HG03045 (cell line): ENCODE data around the gene BRAF.
"Not testable (repeated sequence)": the region's sequence is repeated elsewhere in the genome, so short reads cannot be mapped to it uniquely, and the experiment has no call there.

Source experiments
- ATAC-seq: cut with Tn5 transposase; IDR thresholded peaks from one replicate; pipeline ENCODE4 v1.9.1; 2021; ENCODE audit warnings: mild to moderate bottlenecking, moderate library complexity; ENCODE audit not compliant: unreplicated experiment

The BRAF gene

DNA sequence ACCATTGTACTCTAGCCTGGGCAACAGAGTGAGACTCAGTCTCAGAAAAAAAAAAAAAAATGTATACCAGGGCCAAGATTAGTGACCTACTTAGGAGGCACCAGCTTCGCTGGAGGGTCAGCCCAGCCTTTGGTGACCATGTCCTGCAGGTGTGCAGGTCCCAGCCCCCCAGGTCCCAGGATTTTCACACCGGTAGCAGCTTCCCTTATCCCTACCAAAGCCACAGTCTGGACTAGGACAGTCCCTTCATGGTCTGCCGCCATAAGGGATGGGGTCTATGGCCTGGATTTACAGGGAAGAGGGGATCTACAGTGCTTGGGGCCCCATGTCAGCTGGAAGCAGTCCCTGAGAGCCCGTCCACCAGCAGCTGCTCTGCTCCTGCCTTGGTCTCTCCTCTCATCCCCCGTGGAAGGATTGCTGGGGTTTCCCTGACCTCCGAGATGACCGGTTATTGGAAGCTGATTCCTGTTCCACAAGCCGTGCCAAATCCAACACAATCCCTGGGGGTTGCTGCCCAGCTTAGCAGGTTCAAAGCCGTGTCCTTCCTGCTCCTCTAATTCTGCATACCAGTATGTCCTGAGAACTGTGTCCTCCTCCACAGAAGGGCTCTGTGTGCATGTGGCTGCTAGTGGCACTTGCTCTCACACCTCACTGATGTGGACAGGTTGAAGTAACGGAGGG lies 239.2 kb downstream of the BRAF start:
- ATAC-seq = no peak

DNA sequence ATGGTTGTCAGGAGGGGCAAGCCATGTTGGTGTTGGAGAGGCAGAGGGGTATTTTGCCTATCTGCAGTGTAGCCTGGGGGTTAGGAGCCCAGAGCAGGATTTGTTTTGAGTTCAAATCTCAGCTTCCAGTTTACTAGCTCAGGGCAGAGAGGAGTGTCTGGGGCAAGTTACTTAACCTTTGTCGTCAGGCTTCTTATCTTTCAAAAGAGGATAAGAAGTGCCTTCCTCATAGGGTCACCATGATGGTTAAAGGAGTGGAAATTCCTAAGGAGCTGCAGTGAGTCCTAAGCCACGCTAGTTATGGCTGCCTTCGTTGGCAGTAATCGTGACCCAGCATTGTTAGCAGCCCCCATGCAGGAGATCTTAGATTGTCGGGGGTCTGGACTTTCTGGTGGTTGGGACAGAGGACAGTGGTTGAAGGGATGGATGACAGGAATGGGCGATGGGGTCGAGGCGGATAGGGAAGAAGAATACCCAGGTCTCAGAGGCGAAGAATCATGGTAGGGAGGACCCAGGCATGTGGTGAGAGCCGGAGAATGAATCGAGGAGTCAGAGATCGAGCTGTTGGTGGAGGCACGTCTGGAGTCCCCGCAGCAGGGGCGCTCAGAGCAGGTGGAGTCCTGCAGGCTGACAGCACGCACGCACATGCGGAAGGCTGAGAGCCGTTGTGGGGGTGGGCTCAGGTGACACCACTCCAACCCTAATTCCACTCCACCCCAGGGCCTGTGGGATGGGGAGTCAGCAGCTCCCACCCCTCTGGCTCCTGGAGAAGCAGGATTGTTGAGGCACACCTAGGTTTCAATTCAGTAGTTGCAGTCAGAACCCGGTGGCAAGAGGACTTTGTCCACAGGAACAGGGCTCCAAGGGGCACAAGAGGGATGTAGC lies 240.4 kb downstream of the BRAF start:
- ATAC-seq = no peak

DNA sequence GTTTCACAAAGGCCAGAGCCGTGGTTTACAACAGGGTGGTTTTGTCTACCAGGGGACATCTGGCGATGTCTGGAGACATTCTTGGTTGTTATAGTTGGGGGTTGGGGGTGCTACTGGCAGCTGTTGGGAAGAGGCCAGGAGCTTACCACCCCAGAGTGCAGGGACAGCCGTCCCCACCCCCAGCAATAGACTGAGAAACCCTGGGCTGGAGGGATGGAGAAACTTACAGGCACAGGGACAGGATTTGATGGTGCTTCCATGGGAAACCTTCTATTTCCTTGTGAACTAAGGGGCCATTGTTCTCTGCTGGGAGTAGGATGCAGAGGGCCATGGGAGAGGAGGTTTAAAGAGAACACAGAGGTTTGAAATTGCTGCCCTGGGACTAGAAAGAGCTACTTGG lies 241.1 kb downstream of the BRAF start:
- no peak for ATAC-seq

DNA sequence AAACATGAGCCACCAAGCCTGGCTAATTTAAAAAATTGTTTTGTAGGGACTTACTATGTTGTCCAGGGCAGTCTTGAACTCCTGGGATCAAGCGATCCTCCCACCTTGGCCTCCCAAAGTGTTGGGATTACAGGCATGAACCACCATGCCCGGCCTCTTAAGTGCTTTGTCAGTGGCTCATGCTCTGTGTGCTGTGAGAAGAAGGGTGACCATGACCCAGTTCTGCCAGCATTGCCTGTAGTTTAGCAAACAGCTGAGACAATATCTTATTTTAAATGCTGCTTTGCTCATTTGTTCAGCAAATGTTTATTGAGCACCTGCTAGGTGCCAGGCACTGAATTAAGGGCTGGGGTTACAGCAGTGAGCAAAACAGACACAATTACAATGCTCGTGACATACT lies 243.0 kb downstream of the BRAF start:
- no peak for ATAC-seq

DNA sequence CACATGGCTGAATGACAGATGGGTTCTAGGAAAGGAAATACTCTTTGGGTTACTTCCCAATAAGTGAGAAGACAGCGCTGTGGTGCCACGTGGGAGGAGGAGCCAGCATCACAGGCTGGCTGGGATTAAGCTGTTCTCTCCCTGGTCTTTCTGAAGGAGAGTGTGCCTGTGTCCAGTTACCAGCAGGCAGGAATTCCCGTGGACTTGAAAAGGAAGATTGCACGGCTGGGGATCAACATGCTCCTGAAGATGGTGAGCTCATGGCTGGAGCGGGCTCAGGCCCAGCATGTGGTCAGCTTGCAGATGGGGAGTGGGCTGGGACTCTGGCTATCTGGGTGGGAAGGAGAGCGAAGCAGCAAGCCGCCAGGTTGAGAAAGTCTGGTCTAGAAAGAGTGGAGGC lies 243.8 kb downstream of the BRAF start:
- no peak for ATAC-seq

DNA sequence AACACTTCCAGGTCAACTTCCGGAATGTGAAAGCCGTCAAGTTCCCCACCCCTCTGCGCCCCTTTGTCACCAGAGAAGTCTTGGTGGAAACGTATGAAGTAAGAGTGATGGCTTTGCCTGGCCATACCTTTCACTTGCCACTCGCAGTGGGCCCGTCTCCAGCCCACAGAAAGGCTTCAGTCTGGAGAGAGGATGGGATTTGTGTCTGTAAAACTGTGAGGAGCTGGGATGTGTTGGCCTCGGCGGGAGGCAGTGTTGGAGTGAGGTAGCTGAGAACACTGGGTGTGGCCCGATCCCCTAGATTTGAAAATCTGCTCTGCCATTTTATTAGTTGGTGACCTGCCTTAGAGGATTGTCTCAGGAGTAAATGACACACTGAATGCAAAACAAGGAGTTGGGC lies 245.5 kb downstream of the BRAF start:
- no peak for ATAC-seq

DNA sequence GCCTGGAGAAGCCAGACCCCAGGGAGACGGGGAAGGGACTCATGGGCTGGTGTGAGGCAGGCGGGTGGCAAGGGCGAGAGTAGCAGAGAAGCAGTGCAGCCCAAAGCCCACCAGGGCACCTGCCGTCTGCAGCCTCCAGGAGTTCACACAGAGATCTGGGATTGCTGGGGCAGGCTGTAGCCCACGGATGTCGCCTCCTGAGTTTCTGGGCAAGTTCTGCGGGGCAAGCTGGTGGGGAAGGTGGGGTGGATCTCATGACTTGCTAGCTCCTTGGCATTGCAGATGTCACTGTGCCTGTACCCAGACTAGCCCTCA lies 246.0 kb downstream of the BRAF start:
- no peak for ATAC-seq

DNA sequence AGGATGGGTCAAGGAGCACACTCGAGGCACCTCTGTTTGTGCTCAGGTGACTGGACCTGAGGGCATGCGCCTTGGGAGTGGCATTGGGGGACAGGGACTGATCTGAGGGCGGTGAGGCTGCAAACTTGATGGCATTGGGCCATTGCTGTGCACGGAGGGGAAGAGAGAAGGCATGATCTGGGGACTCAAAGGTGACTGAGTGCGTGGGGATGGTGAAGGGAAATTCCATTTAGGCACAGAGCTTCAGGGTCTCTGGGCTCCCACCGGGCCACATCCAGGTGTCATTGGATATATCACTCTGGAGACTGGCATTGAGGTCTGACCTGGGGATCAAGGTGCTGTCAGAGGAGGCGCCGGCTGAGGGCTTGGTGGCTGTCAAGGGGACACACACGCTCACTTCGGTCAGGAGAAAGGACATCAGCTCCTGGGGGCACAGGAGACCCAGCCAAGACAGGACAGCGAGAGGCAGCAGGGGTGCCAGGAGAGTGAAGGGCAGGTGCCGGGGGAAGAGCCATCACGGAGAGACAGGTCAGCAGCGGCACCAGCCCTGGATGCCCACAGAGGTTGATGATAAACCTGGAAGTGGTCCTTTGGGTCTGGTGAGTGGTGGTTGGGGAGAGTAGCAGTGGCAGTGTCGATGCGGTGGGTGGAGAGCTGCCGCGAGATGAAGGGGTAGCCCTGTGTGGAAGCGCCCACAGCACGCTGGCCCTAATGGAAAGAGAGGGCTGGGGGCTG lies 246.5 kb downstream of the BRAF start:
- no peak for ATAC-seq

DNA sequence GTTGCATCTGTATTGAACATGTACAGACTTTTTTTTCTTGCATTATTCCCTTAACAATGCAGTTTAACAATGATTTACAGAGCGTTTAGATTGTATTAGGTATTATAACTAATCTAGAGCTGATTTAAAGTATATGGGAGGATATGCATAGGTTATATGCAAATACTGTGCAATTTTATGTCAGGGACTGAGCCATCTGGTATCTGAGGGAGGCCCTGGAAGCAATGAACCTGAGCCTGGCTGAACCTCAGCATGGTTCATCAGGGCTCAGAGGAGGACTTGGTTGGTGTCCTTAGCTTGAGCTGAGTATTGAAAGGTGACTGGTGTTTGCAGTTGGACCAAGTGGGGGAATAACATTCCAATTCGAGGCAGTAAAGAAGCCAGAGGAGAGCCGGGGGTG lies 247.2 kb downstream of the BRAF start:
- ATAC-seq = no peak

DNA sequence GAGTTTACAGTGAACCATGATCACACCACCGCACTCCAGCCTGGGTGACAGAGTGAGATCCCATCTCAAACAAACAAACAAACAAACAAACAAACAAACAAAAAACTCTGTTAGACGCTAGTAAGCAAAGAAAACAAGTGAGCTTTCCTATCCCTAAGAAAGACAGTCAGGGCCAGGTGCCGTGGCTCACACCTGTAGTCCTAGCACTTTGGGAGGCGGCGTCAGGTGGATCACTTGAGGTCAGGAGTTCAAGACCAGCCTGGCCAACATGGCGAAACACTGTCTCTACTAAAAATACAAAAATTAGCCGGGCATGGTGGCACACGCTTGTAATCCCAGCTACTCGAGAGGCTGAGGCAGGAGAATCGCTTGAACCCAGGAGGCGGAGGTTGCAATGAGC lies 247.8 kb downstream of the BRAF start:
- ATAC-seq = not testable (repeated sequence)

DNA sequence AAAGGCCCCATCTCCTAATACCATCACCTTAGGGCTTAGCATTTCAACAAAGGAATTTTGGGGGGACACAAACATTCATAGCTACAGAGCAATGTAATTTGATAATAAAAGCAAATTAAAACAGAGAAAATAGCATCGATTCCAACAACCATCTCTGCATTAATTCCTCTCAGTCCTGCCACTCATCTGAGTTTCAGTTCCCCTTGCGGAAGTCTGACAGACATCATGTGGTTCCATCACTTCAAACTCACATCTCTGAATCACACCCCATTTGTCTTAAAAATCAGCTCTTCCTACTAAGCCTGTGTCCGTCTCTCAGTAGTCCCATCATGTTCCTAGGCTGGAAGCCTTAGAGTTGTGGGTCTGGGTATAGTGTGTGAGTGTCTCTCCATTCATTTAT lies 248.4 kb downstream of the BRAF start:
- ATAC-seq = peak; percentile 29

DNA sequence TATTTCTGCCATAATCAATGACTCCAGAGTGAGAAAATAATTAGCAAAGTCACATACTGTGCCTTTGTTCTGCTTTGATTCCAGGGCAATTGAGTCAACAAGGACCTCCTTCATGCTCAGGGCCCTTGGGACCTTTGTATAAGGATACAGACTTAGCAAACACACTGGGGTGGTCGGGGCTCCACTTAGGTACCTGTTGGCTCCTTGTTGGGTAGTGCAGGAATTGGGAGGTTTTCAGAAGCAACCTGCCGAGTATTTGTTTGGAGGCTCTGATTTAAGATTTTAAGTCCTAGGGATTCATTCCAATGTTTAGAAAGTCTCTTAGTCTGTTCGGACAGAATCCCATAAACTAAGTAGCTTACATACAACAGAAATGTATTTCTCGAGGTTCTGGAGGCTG lies 249.0 kb downstream of the BRAF start:
- no peak for ATAC-seq

DNA sequence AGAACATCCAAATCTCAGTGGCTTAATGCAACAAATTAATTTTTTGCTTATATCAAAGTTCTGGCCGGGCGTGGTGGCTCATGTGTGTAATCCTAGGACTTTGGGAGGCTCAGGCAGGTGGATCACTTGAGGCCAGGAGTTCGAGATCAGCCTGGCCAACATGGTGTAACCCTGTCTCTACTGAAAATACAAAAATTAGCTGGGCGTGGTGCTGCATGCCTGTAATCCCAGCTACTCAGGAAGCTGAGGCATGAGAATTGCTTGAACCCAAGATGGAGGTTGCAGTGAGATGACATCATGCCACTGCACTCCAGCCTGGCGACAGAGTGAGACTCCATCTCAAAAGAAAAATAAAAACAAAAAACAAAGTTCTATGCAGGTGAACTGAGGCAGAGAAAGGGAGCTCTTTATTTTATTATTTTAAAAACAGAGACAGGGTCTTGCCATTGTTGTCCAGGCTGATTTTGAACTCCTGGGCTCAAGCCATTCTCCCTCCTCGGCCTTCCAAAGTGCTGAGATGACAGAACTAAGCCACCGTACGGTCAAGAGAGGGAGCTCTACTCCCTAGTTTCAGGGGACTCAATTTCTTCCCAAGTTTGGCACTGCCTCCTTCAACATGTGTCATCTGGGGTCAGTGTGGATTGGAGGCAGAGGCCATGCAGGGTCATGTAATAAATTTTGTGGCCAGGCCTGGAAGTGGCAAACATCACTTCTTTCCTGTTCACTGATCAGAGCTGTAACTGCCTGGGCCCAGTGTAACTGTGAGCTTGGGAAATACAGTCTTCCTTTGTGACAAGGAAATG lies 249.6 kb downstream of the BRAF start:
- ATAC-seq = no peak

DNA sequence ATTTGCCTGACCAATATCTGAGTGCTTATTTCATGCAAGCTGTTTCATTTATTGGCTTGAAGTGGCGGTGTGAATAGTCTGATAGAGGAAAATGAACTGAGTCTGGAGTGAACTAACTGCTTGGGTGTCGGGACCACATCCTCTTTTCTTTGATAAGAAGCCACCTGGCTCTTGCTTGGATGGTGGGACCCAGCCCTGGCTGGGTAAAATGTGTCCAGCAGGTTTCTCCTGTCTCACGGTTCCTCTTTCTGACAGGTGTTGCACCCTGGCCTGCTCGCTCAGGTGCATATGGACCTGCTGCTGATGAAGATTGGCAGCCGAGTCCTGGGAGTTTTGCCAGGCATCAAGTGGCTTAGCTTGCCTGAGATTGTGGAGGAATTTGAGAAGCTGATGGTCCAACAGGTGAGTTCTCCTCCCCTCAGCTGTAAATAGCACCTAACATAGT lies 250.4 kb downstream of the BRAF start:
- ATAC-seq = no peak

DNA sequence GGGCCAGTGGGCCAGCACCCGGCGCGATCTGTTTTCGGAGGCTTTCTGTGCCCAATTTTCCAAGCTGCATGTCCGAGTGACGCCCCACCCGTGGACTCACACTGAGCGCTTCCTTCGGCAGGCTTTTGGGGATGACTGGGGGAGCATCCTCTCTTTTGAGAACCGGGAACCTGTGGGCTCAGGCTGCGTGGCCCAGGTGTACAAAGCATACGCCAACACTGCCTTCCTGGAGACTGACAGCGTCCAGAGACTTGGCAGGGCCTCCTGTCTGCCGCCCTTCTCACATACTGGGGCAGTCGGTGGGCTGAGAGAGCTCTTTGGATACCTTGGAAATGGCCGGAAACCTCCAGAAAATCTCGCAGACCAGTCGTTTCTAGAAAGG lies 251.0 kb downstream of the BRAF start:
- no peak for ATAC-seq

DNA sequence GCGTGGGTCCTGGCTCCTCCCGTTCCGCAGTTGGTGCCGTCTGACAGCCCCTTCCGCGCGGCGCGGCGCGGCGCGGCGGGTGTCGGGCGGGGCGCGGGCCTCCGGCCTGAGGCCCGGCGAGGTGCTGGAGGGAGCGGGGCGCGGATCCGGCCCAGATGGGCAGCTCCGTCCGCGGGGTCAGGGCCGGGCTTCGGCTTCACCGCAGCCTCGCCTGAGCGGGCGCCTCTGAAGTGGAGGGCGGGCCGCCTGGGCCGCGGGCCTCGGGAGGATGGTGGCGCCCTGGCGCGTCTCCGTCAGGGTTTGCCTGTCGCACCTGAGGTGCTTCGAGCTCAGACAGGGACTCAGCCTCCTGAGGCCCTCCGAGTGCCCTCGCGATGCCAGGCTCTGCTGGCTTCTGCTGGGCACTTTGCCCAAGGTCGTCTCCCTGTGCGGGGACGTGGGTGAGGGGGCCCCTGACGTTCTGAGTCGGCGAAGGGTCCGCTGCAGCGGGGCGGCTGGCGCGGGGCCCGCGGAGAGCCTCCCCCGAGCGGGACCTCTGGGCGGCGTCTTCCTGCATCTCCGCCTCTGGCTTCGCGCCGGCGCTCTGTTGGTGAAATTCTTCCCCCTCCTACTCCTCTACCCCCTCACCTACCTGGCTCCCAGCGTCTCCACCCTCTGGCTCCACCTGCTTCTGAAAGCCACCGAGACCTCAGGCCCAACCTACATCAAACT lies 251.5 kb downstream of the BRAF start:
- peak; percentile 56 for ATAC-seq

DNA sequence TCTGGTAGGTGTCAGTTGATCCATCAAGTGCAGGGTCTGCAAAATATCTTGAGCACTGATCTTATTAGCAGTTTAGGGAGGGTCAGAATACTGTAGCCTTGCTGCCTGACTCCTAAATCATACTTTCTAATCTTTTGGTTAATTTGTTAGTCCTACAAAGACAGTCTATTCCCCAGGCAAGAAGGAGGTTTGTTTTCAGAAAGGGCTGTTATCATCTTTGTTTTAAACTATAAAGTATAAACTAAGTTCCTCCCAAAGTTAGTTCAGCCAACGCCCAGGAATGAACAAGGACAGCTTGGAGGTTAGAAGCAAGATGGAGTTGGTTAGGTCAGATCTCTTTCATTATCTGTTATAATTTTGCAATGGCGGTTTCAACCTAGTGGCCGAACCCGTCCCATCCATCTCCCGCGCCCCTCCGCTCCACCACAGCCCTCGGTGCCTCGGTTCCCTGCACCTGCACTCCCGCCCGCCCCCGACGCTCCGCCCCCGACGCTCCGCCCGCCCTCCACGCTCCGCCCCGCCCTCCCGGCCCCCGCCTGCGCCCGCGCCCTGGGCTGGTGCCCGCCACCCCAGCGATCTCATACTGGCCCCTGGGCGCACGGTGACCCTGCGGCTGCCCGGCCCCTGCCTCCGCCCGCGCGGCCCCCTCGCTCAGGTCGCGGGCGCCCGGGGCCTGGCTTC lies 252.2 kb downstream of the BRAF start, which contains the start of gene ADCK2:
Gene ADCK2, plus strand, starts transcription at position 564 of the 681 bp plus-strand sequence. CDS start 386 bp downstream, outside the sequence.
- ATAC-seq = peak; percentile 66

DNA sequence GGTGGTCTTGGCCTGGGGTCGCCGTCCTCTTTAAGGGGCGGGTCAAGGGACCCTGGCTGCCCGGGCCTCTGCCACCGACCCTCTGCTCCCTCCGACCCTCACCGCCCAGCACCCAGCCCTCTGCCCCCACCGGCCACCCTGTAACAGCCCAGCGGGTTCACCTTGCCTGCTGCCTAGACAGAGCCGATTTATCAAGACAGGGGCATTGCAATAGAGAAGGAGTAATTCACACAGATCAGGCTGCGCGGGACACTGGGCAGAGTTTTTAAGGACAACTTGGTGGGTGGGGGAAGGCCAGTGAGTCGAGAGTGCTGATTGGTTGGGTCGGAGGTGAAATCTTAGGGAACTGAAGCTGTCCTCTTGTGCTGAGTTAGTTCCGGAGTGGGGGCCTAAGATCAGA lies 252.8 kb downstream of the BRAF start:
- no peak for ATAC-seq

DNA sequence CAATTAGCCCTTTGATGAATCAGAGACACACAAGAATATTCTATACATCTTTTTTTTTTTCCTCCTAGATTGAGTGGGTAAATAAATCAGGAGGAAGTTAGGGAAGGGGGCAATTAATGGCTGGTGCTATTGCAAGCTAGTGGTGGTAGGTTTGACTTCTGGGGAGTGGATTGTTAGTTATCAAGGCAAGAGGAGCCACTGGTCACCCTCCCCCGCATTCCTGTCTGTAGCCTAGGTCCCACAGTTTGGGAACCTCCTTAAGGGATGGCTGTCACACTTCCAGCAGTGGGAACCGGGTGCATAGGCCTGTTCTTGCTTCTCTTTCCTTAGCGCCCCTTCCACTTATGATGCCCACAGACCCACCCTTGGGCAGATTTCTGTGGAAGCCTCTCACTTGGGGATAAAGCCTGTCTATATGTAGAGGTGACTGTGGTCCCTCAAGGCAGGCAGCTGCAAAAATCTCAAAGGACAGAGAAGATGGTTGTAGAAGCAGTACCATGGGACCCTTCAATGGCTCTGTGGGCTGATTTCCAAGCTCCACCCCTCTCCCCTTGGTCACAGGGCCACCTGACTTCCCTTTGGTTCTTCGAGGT lies 254.3 kb downstream of the BRAF start:
- no peak for ATAC-seq
